HEK293 (cell line): Measurements from ENCODE around the gene CYP27B1.
A peak's percentile ranks its signal among the peaks of the same experiment; 100 is the strongest.

Experiments used
- CTCF ChIA-PET: fragments of 350-600 bp; formaldehyde crosslinking; extraction: SDS; loops from one replicate; lab custom pipeline; 2021; ENCODE audit warnings: antibody characterized with exemption; lab: Yijun Ruan, JAX
- POLR2A ChIA-PET: fragments of 300-600 bp; formaldehyde crosslinking; extraction: SDS; loops from one replicate; lab custom pipeline; 2020; ENCODE audit warnings: antibody characterized with exemption, inconsistent platforms; lab: Yijun Ruan, JAX
- H3K27ac ChIP-seq: fragments of 200-500 bp; sonication (Bioruptor generic); 2 replicates; pipeline ENCODE4 v1.5.1; 2014; ENCODE audit warnings: low read depth, low read length, control low read depth, inconsistent platforms; ENCODE audit errors: extremely low read depth
- H3K36me3 ChIP-seq, 2 experiments: fragments of 200-500 bp in 1 of 2; sonication (Bioruptor generic) in 1 of 2; 1 replicate in 1 of 2; 2 replicates in 1 of 2; pipeline ENCODE4 v1.5.1; 2014 to 2017; ENCODE audit warnings: inconsistent platforms in 2 of 2, low read length in 2 of 2; ENCODE audit not compliant: control insufficient read depth in 2 of 2, insufficient read depth in 1 of 2
- H3K4me1 ChIP-seq: fragments of 200-500 bp; sonication (Bioruptor generic); 2 replicates; pipeline ENCODE4 v1.5.1; 2014; ENCODE audit warnings: mild to moderate bottlenecking, low read length, inconsistent platforms; ENCODE audit not compliant: control insufficient read depth, insufficient read depth
- H3K4me3 ChIP-seq: 2 replicates; pipeline ENCODE4 v1.5.1; 2011; ENCODE audit warnings: low read depth, mild to moderate bottlenecking, control low read depth, low read length, moderate library complexity
- H3K9me3 ChIP-seq: fragments of 200-500 bp; sonication (Bioruptor generic); 2 replicates; pipeline ENCODE4 v1.5.1; 2014; ENCODE audit warnings: low read depth, low read length, inconsistent platforms; ENCODE audit not compliant: control insufficient read depth, insufficient read depth
- CTCF ChIP-seq: fragments of 450-650 bp; formaldehyde crosslinking; IDR thresholded peaks from 2 replicates; pipeline ENCODE4 v1.5.1; 2016; ENCODE audit warnings: missing biosample characterization, missing genetic modification characterization
- EGR2 ChIP-seq: fragments of 450-650 bp; formaldehyde crosslinking; IDR thresholded peaks from 2 replicates; pipeline ENCODE4 v1.5.1; 2016; ENCODE audit warnings: low read depth, missing biosample characterization, missing genetic modification characterization
- KLF8 ChIP-seq: fragments of 450-650 bp; formaldehyde crosslinking; IDR thresholded peaks from 2 replicates; pipeline ENCODE4 v1.5.1; 2016; ENCODE audit warnings: missing biosample characterization, missing genetic modification characterization
- ZFHX2 ChIP-seq: fragments of 450-650 bp; formaldehyde crosslinking; conservative IDR thresholded peaks from 2 replicates; pipeline ENCODE4 v1.5.1; 2016; ENCODE audit warnings: missing biosample characterization, missing genetic modification characterization
- ZNF10 ChIP-seq: fragments of 450-650 bp; formaldehyde crosslinking; IDR thresholded peaks from 2 replicates; pipeline ENCODE4 v1.5.1; 2017; ENCODE audit warnings: missing biosample characterization, missing genetic modification characterization
- ZNF16 ChIP-seq: fragments of 450-650 bp; formaldehyde crosslinking; IDR thresholded peaks from 2 replicates; pipeline ENCODE4 v1.5.1; 2016; ENCODE audit warnings: low read depth, missing biosample characterization, missing genetic modification characterization
- ZNF324 ChIP-seq: fragments of 450-650 bp; formaldehyde crosslinking; IDR thresholded peaks from 2 replicates; pipeline ENCODE4 v1.5.1; 2016; ENCODE audit warnings: missing biosample characterization, missing genetic modification characterization
- ZNF394 ChIP-seq: fragments of 450-650 bp; formaldehyde crosslinking; IDR thresholded peaks from 2 replicates; pipeline ENCODE4 v1.5.1; 2016; ENCODE audit warnings: missing biosample characterization, missing genetic modification characterization, mild to moderate bottlenecking, moderate library complexity, borderline replicate concordance
- ZNF473 ChIP-seq: fragments of 450-650 bp; formaldehyde crosslinking; IDR thresholded peaks from 2 replicates; pipeline ENCODE4 v1.5.1; 2017; ENCODE audit warnings: missing biosample characterization, missing genetic modification characterization
- ZNF660 ChIP-seq: fragments of 450-650 bp; IDR thresholded peaks from 2 replicates; pipeline ENCODE4 v1.5.1; 2018; ENCODE audit warnings: missing biosample characterization, mild to moderate bottlenecking, missing genetic modification characterization
- TF ChIP-seq, protein P1 (sequence below): fragments of 450-650 bp; formaldehyde crosslinking; IDR thresholded peaks from 2 replicates; pipeline ENCODE4 v1.5.1; 2016; ENCODE audit warnings: missing biosample characterization, missing genetic modification characterization
- TF ChIP-seq, protein P2 (sequence below): fragments of 450-650 bp; formaldehyde crosslinking; IDR thresholded peaks from 2 replicates; pipeline ENCODE4 v1.5.1; 2016; ENCODE audit warnings: missing biosample characterization, missing genetic modification characterization
- TF ChIP-seq, protein P3 (sequence below): fragments of 450-650 bp; IDR thresholded peaks from 2 replicates; pipeline ENCODE4 v1.5.1; 2018; ENCODE audit warnings: missing biosample characterization, mild to moderate bottlenecking, missing genetic modification characterization
- TF ChIP-seq, protein P4 (sequence below): fragments of 450-650 bp; formaldehyde crosslinking; IDR thresholded peaks from 2 replicates; pipeline ENCODE4 v1.5.1; 2016; ENCODE audit warnings: missing biosample characterization, missing genetic modification characterization, borderline replicate concordance

CYP27B1 gene

DNA sequence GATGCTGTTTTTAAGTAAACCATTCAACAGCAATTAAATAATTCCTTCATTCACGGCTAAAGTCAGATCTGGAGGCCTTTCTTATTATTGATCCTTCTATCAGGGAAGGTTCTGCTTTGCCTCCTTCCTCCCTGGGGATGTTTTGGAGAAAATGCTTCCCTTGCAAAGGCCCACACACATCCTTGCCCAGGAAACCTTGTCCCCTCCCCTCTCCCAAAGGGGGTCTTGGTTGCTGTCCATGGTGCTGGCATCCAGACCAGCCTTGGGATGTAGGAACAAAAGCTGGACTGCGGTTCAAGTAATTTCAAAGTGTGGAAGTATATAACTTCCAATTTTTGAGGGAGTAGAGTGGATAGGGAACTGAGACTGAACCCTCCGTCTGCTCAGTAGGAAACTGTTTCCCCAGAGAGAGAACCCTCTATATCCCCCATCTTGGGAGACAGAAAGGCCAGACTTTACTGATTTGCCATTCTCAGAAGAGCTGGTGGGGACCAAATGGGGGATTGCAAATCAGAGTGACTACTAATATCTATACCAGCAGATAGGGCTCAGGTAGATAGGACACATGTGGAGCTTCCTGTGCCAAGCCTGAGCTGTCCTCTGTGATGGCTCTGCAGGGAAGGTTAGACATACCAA, 6.4 kb downstream of the CYP27B1 start:
- TF ChIP-seq, protein P1, sequence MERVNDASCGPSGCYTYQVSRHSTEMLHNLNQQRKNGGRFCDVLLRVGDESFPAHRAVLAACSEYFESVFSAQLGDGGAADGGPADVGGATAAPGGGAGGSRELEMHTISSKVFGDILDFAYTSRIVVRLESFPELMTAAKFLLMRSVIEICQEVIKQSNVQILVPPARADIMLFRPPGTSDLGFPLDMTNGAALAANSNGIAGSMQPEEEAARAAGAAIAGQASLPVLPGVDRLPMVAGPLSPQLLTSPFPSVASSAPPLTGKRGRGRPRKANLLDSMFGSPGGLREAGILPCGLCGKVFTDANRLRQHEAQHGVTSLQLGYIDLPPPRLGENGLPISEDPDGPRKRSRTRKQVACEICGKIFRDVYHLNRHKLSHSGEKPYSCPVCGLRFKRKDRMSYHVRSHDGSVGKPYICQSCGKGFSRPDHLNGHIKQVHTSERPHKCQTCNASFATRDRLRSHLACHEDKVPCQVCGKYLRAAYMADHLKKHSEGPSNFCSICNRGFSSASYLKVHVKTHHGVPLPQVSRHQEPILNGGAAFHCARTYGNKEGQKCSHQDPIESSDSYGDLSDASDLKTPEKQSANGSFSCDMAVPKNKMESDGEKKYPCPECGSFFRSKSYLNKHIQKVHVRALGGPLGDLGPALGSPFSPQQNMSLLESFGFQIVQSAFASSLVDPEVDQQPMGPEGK (tag by site-specific recombination), result no peak
- TF ChIP-seq ZNF394 (tag by site-specific recombination) (no peak), KLF8 (tag by site-specific recombination) (no peak), ZNF16 (tag by site-specific recombination) (no peak), ZNF10 (tag by site-specific recombination) (no peak), ZNF660 (tag by site-specific recombination) (no peak), ZNF473 (tag by site-specific recombination) (no peak)
- TF ChIP-seq, protein P2, sequence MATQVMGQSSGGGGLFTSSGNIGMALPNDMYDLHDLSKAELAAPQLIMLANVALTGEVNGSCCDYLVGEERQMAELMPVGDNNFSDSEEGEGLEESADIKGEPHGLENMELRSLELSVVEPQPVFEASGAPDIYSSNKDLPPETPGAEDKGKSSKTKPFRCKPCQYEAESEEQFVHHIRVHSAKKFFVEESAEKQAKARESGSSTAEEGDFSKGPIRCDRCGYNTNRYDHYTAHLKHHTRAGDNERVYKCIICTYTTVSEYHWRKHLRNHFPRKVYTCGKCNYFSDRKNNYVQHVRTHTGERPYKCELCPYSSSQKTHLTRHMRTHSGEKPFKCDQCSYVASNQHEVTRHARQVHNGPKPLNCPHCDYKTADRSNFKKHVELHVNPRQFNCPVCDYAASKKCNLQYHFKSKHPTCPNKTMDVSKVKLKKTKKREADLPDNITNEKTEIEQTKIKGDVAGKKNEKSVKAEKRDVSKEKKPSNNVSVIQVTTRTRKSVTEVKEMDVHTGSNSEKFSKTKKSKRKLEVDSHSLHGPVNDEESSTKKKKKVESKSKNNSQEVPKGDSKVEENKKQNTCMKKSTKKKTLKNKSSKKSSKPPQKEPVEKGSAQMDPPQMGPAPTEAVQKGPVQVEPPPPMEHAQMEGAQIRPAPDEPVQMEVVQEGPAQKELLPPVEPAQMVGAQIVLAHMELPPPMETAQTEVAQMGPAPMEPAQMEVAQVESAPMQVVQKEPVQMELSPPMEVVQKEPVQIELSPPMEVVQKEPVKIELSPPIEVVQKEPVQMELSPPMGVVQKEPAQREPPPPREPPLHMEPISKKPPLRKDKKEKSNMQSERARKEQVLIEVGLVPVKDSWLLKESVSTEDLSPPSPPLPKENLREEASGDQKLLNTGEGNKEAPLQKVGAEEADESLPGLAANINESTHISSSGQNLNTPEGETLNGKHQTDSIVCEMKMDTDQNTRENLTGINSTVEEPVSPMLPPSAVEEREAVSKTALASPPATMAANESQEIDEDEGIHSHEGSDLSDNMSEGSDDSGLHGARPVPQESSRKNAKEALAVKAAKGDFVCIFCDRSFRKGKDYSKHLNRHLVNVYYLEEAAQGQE (tag by site-specific recombination), result peak; percentile 98
- H3K27ac ChIP-seq, result no peak overlapping the region
- H3K4me3 ChIP-seq, result no peak overlapping the region
- H3K4me1 ChIP-seq, result no peaks in the 10 kb centered on the region
- ChIA-PET POLR2A (interaction anchor here (1.1 to 1.2 kb wide), 2 partner anchors 18 to 36 kb away, joined by 3 read pairs; no protein-coding TSS in a partner anchor), CTCF (interaction anchor here (0.6 to 2.3 kb wide), 9 partner anchors 8 to 49 kb away, joined by 3 to 7 read pairs (median 4); partner anchors contain the start of genes CDK4 and TSPAN31)
- H3K9me3 ChIP-seq, result no peaks in the 10 kb centered on the region
- H3K36me3 ChIP-seq, result peaks cover 10 to 46% of the 10 kb centered on the region in 2 experiments

DNA sequence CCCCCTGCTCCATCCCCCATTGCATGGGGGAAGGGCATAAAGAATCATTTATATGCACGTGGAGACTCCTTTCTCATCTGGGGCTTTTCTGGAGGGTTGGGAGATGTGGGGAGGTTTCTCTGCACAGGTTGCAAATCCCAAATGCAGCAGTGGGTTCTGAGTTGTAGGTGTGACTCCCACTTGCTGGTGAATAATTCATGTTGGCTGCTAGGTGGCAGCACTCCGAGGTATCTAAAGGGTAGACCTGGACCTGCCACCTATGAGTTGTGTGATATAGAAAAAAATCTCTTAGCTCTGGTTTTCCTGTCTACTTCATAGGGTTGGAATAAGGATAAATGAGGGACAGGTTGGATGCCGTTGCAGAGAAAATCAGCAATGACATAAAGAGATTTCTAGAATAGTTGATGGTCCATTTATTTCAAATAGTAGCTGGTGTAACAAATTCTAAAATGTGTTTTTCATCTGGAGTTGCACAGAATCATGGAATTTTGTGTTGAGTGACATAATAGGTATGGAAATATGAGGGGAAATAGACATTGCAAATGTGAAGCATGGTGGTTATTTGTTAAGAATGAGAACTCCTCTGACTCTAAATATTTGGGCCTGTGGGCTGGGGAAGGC, 7.4 kb downstream of the CYP27B1 start:
- Histone ChIP-seq H3K9me3 (no peaks in the 10 kb centered on the region), H3K27ac (no peak overlapping the region), H3K4me1 (0 out of 2 replicates have a peak, but pooled peaks cover 1% of the 10 kb centered on the region), H3K4me3 (no peak overlapping the region), H3K36me3 (peaks cover 10 to 46% of the 10 kb centered on the region in 2 experiments)
- TF ChIP-seq ZNF324 (tag by site-specific recombination), result no peak
- TF ChIP-seq, protein P3, sequence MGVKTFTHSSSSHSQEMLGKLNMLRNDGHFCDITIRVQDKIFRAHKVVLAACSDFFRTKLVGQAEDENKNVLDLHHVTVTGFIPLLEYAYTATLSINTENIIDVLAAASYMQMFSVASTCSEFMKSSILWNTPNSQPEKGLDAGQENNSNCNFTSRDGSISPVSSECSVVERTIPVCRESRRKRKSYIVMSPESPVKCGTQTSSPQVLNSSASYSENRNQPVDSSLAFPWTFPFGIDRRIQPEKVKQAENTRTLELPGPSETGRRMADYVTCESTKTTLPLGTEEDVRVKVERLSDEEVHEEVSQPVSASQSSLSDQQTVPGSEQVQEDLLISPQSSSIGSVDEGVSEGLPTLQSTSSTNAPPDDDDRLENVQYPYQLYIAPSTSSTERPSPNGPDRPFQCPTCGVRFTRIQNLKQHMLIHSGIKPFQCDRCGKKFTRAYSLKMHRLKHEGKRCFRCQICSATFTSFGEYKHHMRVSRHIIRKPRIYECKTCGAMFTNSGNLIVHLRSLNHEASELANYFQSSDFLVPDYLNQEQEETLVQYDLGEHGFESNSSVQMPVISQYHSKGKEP (tag by site-specific recombination), result peak; percentile 39
- peak; percentile 48 for TF ChIP-seq ZFHX2 (tag by site-specific recombination)
- TF ChIP-seq CTCF (tag by site-specific recombination), result peak; percentile 27; the same call in 1 of the 2 replicates
- peak; percentile 64 for TF ChIP-seq EGR2 (tag by site-specific recombination)
- TF ChIP-seq, protein P4, sequence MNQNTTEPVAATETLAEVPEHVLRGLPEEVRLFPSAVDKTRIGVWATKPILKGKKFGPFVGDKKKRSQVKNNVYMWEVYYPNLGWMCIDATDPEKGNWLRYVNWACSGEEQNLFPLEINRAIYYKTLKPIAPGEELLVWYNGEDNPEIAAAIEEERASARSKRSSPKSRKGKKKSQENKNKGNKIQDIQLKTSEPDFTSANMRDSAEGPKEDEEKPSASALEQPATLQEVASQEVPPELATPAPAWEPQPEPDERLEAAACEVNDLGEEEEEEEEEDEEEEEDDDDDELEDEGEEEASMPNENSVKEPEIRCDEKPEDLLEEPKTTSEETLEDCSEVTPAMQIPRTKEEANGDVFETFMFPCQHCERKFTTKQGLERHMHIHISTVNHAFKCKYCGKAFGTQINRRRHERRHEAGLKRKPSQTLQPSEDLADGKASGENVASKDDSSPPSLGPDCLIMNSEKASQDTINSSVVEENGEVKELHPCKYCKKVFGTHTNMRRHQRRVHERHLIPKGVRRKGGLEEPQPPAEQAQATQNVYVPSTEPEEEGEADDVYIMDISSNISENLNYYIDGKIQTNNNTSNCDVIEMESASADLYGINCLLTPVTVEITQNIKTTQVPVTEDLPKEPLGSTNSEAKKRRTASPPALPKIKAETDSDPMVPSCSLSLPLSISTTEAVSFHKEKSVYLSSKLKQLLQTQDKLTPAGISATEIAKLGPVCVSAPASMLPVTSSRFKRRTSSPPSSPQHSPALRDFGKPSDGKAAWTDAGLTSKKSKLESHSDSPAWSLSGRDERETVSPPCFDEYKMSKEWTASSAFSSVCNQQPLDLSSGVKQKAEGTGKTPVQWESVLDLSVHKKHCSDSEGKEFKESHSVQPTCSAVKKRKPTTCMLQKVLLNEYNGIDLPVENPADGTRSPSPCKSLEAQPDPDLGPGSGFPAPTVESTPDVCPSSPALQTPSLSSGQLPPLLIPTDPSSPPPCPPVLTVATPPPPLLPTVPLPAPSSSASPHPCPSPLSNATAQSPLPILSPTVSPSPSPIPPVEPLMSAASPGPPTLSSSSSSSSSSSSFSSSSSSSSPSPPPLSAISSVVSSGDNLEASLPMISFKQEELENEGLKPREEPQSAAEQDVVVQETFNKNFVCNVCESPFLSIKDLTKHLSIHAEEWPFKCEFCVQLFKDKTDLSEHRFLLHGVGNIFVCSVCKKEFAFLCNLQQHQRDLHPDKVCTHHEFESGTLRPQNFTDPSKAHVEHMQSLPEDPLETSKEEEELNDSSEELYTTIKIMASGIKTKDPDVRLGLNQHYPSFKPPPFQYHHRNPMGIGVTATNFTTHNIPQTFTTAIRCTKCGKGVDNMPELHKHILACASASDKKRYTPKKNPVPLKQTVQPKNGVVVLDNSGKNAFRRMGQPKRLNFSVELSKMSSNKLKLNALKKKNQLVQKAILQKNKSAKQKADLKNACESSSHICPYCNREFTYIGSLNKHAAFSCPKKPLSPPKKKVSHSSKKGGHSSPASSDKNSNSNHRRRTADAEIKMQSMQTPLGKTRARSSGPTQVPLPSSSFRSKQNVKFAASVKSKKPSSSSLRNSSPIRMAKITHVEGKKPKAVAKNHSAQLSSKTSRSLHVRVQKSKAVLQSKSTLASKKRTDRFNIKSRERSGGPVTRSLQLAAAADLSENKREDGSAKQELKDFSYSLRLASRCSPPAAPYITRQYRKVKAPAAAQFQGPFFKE (tag by site-specific recombination), result no peak
- ChIA-PET POLR2A (interaction anchor here (0.6 to 1.2 kb wide), 5 partner anchors 13 to 391 kb away, joined by 3 to 4 read pairs (median 3); partner anchors contain the start of genes ATP23, EEF1AKMT3 and TSPAN31), CTCF (interaction anchor here (0.5 to 2.3 kb wide), 27 partner anchors 9 to 967 kb away, joined by 3 to 8 read pairs (median 4); partner anchors contain the start of genes EEF1AKMT3, INHBE, METTL1 and TSPAN31)
